SU-DHL-6 (cell line): ENCODE measurements around the gene MGAT1.

Experiments
- EZH2phosphoT487 ChIP-seq: fragments of 200-600 bp; sonication (generic), shearing (Covaris generic); conservative IDR thresholded peaks from 2 replicates; pipeline ENCODE4 v1.6.1; 2018; ENCODE audit warnings: mild to moderate bottlenecking, antibody characterized with exemption, low read length, moderate library complexity, mixed read lengths
- TF ChIP-seq, protein P1 (sequence below): fragments of 200-600 bp; sonication (generic); IDR thresholded peaks from one replicate; pipeline ENCODE4 v1.5.1; 2017; ENCODE audit warnings: antibody characterized with exemption, mild to moderate bottlenecking, low read length, moderate library complexity; ENCODE audit not compliant: insufficient read depth, poor library complexity, severe bottlenecking

- TF ChIP-seq, protein P1, sequence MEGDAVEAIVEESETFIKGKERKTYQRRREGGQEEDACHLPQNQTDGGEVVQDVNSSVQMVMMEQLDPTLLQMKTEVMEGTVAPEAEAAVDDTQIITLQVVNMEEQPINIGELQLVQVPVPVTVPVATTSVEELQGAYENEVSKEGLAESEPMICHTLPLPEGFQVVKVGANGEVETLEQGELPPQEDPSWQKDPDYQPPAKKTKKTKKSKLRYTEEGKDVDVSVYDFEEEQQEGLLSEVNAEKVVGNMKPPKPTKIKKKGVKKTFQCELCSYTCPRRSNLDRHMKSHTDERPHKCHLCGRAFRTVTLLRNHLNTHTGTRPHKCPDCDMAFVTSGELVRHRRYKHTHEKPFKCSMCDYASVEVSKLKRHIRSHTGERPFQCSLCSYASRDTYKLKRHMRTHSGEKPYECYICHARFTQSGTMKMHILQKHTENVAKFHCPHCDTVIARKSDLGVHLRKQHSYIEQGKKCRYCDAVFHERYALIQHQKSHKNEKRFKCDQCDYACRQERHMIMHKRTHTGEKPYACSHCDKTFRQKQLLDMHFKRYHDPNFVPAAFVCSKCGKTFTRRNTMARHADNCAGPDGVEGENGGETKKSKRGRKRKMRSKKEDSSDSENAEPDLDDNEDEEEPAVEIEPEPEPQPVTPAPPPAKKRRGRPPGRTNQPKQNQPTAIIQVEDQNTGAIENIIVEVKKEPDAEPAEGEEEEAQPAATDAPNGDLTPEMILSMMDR: no peak
- no peak for TF ChIP-seq EZH2phosphoT487
These were observed 8.5 kb upstream of the MGAT1 start for GRCh38 chr5:180810959-180811622.
